Stimulated activated CD4-positive, alpha-beta T cell treated with anti-CD3 and anti-CD28 coated beads, Interleukin-15, amount 100 ng/mL, for 48 hours (primary cell): Measurements from ENCODE around the gene ELK3.
A peak's percentile ranks its signal among the peaks of the same experiment; 100 is the strongest.

Experiments used
- DNase-seq, 2 donors: peaks; one replicate each; pipeline ENCODE4 v3.0.0-alpha.2; 2020; ENCODE audit warnings: low read depth in 2 of 2

ELK3 gene

DNA sequence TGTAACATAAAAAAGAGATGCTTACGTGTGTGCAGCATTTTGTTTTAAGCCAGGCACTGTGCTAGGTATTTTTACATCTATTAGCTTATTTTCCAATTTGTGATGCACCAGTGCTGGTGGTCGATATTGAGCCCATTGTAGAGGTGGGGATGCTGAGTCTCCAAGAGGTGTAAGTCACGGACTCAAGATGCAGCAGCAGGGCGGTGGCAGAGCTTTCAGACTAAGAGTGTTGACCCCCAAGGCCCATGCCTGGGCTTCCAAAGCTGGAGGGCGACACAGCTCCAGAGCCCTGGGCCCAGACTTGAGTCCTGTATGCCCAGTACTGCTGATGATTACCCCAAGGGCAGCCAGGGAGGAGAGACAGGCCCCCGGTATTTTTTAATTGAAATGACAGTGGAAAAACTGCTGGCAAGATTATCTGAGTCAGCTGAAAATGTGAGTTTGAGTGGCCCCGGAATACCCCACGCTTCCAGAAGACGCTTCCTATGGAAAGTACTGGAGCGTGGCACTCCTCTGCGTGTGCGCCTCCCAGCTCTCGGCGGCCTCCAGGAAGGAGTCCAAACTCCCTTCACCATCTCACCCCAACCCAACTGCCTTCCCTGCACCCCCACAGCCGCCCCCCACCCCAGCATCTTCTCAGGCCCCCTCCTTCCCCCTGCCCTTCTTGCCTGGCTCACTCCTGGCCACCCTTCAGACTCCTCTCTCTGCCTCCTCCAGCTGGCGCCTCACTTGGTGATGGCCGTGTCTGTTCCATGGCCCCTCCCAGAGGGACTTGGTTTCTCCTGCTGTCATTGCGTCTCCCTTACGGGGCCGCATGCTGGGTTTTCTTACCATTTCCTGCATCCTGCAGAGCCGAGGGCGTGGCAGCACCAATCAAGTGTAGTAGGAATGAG is 40.7 kb downstream of the ELK3 start:
- DNase-seq = no peak

- no peak for DNase-seq
Observed at GRCh38 chr12:96235484-96235826, 41.3 kb downstream of the ELK3 start.

- no peak for DNase-seq
Observed at GRCh38 chr12:96236221-96236822, 42.1 kb downstream of the ELK3 start.

DNA sequence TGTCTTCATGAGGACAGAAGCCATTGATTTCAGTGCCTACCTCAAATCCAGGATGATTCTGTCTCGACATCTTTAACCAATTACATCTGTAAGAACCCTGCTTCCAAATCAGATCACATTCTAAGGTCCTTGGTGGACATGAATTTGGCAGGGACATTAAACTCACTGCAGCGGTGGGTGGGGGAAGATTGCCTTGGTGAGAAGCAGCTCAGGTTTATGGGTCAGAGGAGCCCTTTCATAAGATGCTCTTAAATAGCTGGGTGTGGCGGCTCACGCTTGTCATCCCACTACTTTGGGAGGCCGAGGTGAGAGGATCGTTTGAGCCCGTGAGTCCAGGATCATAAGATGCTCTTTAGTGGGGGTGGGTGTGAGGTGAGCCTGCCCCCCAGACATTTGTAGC is 42.9 kb downstream of the ELK3 start:
- DNase-seq = no peak

GRCh38 chr12:96237465-96238077 is 43.4 kb downstream of the ELK3 start:
- peak in 1 of 2 donors; percentile 33 for DNase-seq

DNA sequence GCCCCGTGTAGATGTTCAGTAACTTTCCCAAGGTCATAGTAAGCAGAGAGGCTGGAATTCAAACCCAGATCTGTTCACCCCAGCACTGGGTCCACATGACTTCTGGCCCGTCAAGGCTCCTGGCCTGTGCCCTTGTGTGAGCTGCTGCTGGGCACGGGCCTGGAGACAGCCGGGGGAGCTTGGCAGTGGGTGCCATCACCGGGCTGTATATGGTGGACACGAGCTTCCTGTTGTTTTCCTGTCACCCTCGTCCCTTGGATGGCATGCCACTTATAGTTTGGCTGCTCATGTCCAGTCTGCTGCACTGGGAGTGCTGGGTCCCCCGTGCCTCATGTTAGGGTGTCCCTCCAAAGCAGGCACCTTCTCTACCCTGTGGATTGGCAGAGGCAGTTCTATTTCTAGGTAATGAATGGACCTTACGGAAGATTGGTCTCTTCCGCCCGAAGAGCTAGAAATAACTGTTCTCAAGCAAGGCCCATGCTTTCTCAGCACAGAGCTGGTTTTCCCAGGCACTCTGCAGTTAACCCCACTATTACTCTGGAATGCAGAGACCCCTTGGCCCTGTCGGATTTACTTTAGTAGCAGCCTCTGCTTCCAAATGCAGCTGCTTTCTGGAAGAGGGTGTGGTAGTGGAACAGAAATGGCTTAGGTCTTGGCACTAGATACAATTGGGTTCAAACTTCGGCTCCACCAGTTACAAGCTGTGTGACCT is 44.3 kb downstream of the ELK3 start:
- no peak for DNase-seq

GRCh38 chr12:96239711-96240635 is 45.8 kb downstream of the ELK3 start:
- no peak for DNase-seq

- no peak for DNase-seq
Observed at GRCh38 chr12:96240656-96241055, 46.5 kb downstream of the ELK3 start.

DNA sequence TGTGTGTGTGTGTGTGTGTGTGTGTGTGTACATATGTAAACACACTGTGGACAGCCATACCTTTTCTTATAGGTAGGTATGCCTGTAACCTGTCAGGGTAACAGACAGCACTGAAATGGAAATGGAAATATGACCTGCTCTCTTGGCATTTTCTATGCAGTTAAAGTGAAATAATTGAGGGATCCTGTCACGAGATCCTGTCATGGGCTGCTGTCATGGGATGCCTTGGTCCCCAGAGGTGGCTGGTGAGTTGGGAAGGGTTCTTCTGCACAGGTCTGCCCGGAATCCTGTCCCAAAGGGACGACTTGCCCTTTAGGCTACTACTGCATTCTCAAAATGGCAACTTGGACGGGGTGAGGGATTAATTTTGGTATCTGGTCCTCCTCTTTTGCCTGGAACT is 47.3 kb downstream of the ELK3 start:
- no peak for DNase-seq

- peak in 1 of 2 donors; percentile 18 for DNase-seq
Observed at GRCh38 chr12:96241846-96242256, 47.7 kb downstream of the ELK3 start.

DNA sequence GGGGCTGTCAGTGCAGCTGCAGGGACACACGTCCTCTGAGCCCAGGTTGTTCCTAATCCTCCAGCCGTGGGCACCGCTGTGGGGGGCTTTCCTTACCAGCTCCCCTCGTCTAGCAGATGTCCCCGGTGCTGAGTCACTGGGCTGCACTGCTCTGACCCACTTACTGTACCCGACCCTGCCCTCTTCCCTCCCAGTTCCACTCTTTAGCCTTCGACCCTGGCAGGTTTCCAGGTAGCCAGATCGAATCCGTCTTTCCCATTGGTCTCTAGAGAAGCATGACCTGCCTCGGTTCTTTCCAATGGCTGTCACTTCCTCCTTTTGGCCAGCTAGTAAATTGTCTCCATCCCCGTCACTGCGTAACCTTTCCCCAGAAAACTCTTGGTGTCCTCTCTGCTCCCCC is 48.4 kb downstream of the ELK3 start:
- DNase-seq = no peak

DNA sequence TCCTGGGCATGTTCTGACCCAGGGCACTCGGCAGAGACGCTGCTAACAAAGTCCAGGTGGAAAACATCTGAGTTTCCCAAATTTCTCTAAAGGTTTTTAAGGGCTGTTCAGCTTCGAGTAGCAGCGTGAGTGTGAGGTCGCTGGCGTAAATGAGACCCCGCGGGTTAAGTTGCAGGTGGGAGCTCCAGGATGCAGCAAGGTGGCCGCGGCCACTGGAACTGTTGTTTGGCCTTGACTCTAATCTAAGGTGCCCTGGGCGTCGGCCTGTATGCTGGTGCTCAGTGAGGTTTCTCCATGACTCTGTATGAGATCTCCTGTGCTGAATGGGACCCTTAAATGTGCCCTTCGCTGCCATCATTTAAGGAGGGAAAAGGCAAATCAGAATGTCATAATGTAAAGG is 50.7 kb downstream of the ELK3 start:
- no peak for DNase-seq

DNA sequence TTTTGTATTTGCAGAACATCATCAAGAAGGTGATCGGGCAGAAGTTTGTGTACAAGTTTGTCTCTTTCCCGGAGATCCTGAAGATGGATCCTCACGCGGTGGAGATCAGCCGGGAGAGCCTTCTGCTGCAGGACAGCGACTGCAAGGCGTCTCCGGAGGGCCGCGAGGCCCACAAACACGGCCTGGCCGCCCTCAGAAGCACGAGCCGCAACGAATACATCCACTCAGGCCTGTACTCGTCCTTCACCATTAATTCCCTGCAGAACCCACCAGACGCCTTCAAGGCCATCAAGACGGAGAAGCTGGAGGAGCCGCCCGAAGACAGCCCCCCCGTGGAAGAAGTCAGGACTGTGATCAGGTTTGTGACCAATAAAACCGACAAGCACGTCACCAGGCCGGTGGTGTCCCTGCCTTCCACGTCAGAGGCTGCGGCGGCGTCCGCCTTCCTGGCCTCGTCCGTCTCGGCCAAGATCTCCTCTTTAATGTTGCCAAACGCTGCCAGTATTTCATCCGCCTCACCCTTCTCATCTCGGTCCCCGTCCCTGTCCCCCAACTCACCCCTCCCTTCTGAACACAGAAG is 52.8 kb downstream of the ELK3 start:
- no peak for DNase-seq

GRCh38 chr12:96247563-96247962 is 53.4 kb downstream of the ELK3 start:
- DNase-seq = no peak

- DNase-seq = no peak
Observed at GRCh38 chr12:96248136-96248931, 54.2 kb downstream of the ELK3 start.

- no peak for DNase-seq
Observed at GRCh38 chr12:96249196-96250118, 55.3 kb downstream of the ELK3 start.

GRCh38 chr12:96250119-96250685 is 56.0 kb downstream of the ELK3 start:
- DNase-seq = no peak

DNA sequence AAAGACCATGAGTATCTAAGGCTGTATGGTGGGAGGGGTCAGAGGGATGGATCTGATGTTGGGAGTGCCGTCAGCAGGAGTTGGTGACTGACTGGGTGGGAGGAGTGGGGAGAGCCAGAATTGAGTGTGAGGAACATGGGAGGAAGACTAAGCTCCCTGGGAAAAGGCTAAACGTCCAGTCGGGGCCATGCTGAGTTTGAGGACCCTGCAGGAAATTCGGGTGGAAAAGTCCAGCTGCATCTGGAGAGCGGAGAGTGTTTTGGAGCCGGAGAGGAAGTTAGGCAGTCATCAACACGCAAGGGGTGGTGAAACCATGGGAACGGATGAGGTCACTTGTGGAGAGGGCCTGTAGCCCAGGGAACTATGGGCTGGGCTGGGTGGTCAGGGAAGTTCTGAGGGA is 60.9 kb downstream of the ELK3 start:
- DNase-seq = no peak
